Immature natural killer cell (primary cell): ENCODE measurements around the gene FAM98B. TPM values are rescaled to one million over a fixed set of nuclear protein-coding genes. Genes with fewer than 3 reads are reported as not detected.

Experiments
- DNase-seq, 3 donors: peaks; one replicate each; pipeline ENCODE4 v3.0.0; 2022; ENCODE audit warnings: mixed read lengths in 1 of 3
- H3K27ac Mint-ChIP-seq, 6 donors: one replicate each; pipeline ENCODE4 v1.8.0; 2020; ENCODE audit warnings: mixed read lengths in 6 of 6, mild to moderate bottlenecking in 5 of 6, inconsistent platforms in 4 of 6, moderate library complexity in 3 of 6
- H3K27me3 Mint-ChIP-seq, 3 donors: one replicate each; pipeline ENCODE4 v1.8.0; 2020 to 2021; ENCODE audit warnings: low read depth in 3 of 3, mild to moderate bottlenecking in 3 of 3, mixed read lengths in 3 of 3, moderate library complexity in 3 of 3, inconsistent platforms in 1 of 3
- H3K36me3 Mint-ChIP-seq, 3 donors: one replicate each; pipeline ENCODE4 v1.8.0; 2020; ENCODE audit warnings: mixed read lengths in 3 of 3, inconsistent platforms in 2 of 3, mild to moderate bottlenecking in 2 of 3
- H3K4me1 Mint-ChIP-seq, 2 donors: one replicate each; pipeline ENCODE4 v1.8.0; 2020; ENCODE audit warnings: inconsistent platforms in 2 of 2, mild to moderate bottlenecking in 2 of 2, mixed read lengths in 2 of 2, moderate library complexity in 1 of 2
- H3K4me3 Mint-ChIP-seq, 5 donors: one replicate each; pipeline ENCODE4 v1.8.0; 2020; ENCODE audit warnings: mild to moderate bottlenecking in 5 of 5, mixed read lengths in 5 of 5, inconsistent platforms in 3 of 5, moderate library complexity in 3 of 5
- H3K9me3 Mint-ChIP-seq, 6 donors: one replicate each; pipeline ENCODE4 v1.8.0; 2020; ENCODE audit warnings: mild to moderate bottlenecking in 6 of 6, mixed read lengths in 6 of 6, inconsistent platforms in 4 of 6, moderate library complexity in 3 of 6
- polyA plus RNA-seq, 3 donors: library from polyadenylated mRNA; unstranded; fragments of 300-500 nt; fragmentation: Illumina TruSeq; gene quantifications; one replicate each; pipeline ENCODE4 v1.2.3, GENCODE V29; 2021

Gene FAM98B
- polyA plus RNA-seq, 3 donors from 2014 or later = 1.6 to 7.0 (median 4.0) TPM

DNA sequence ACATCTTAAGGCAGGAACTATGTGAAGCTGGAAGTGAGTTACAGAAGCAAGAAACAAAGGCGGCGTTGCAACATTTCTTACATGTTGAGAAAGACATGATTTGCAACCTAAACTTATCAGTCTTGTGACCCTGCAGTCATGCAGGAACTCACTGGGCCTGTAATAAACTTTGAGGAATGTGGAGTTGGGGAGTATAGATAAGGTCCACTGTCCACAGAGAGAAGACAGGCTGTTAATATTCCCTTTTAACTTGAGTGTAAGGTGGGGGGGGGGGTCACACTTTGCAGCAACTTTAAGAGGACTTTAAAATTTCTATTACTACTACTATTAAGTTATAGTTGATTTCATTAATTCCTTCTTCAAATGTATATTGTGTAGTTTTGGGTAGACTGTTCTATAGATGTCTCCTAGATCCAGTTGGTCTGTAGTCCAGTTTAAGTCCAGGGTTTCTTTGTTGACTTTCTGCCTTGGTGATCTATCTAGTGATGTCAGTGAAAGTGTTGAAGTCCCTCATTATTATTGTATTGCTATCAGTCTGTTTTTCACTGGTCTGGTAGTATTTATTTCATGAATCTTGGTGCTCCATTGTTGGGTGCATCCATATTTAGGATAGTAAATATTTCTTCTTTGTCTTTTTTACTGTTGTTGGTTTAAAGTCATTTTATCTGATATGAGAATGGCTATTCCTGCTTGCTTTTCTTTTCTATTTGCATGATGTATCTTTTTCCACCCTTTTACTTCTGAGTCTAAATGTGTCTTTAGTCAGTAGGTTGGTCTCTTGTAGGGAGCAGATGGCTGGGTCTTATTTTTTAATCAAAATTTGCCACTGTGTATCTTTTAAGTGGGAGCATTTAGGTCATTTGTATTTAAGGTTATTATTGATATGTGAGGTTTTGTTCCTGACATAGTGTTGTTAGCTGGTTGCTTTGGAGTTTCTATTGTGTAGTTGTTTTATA, 15.6 kb upstream of the FAM98B start:
- no peak for DNase-seq
- Mint-ChIP-seq H3K36me3 (no peaks in the 10 kb centered on the region), H3K27ac (no peak overlapping the region), H3K4me1 (peaks cover 2 to 13% of the 10 kb centered on the region in 2 donors), H3K27me3 (peaks cover 9 to 28% (median 11%) of the 10 kb centered on the region in 3 donors), H3K9me3 (no peaks in the 10 kb centered on the region), H3K4me3 (no peak overlapping the region)

DNA sequence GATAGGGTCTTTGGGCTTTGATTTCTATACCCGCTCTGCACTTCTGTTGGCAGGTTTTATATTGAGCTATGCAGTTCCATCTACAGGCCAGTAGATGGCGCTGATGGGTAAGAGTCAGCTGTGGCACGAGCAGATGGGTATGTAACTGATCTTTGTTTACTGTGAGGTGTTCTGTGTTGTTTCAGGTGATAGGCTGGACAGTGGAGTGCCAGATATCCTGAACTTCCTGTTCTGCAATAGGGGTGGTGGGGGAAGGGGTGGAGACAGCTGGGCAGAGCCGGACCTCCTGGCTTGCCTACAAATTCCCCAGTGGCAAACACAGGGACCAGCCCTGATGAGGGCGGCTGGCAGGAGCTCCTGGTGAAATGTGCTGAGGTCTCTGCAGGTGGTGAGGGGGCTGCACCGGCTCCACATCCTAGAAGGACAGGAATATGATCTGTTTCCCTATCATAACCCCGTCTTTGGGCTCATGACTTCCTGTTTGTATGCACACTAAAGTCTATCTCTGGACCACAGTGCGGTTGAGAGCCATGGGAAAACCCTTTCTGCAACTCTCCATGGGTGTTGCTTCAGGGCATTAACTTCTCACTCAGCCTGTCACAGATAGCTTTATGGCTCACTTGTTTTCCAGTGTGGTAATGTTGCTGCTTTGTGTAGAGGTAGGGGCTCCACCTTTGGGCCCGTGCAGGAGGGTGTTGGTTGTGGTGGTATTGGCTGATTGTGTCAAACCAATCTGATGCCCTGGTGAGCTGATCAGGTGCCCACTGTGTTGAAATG, 13.4 kb upstream of the FAM98B start:
- Mint-ChIP-seq H3K4me3 (no peak overlapping the region), H3K9me3 (no peaks in the 10 kb centered on the region), H3K36me3 (no peaks in the 10 kb centered on the region), H3K27me3 (peaks cover 7 to 29% (median 7%) of the 10 kb centered on the region in 3 donors), H3K27ac (peak overlapping the region in 2 of 6 donors; percentile 2 to 3), H3K4me1 (peaks cover 2 to 13% of the 10 kb centered on the region in 2 donors)
- peak; percentile 47 to 63 (median 62) for DNase-seq

DNA sequence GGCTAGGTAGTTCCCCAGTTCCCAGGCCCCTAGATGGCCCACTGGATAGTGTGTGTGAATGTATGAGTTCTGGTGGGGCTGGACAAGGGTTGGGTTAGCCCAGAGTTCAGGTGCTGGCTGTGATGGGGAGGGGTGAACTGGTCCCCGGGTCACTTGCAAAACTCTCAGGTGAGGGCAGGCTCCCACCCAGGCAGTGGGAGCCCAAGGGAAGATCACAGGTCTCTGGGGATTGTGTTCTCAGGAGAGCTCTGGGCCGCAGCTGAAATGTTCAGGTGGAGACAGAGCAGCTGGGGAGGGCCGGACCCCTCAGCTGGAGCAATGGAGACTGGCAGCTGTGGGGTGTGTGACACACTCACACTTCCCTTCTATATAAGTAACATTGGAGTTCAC, 12.8 kb upstream of the FAM98B start:
- H3K36me3 Mint-ChIP-seq = no peaks in the 10 kb centered on the region
- no peak overlapping the region for H3K4me3 Mint-ChIP-seq
- peaks cover 2 to 13% of the 10 kb centered on the region in 2 donors for H3K4me1 Mint-ChIP-seq
- DNase-seq = no peak
- no peaks in the 10 kb centered on the region for H3K9me3 Mint-ChIP-seq
- peaks cover 5 to 23% (median 9%) of the 10 kb centered on the region in 3 donors for H3K27me3 Mint-ChIP-seq
- peak overlapping the region in 2 of 6 donors; percentile 18 to 28 for H3K27ac Mint-ChIP-seq

DNA sequence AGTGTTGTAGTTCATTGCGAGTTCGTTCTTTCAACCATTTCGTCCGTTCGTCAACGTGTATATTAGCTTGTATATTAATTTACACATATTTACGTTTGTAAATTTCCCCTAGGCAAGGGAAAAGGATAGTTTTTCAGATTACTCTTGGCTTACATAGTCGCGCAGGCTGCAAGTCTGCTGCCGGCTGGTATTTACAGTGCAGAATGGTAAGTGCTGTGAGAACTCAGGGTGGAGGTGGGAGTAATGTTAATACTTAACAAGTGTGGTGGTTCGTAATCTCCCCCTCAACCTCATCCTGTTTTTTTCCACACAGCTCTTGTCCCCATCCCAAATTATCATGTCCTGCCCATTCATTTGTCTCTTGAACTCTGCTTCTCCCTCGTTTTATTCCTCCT, 766 bp downstream of the FAM98B start:
- peaks cover 7 to 19% (median 10%) of the 10 kb centered on the region in 3 donors for H3K27me3 Mint-ChIP-seq
- peak overlapping the region; percentile 97 to 98 (median 97) for H3K4me3 Mint-ChIP-seq
- peak overlapping the region; percentile 86 to 98 (median 97) for H3K27ac Mint-ChIP-seq
- H3K36me3 Mint-ChIP-seq = no peaks in the 10 kb centered on the region
- peaks cover 28 to 50% of the 10 kb centered on the region in 2 donors for H3K4me1 Mint-ChIP-seq
- no peak for DNase-seq
- H3K9me3 Mint-ChIP-seq = no peaks in the 10 kb centered on the region

DNA sequence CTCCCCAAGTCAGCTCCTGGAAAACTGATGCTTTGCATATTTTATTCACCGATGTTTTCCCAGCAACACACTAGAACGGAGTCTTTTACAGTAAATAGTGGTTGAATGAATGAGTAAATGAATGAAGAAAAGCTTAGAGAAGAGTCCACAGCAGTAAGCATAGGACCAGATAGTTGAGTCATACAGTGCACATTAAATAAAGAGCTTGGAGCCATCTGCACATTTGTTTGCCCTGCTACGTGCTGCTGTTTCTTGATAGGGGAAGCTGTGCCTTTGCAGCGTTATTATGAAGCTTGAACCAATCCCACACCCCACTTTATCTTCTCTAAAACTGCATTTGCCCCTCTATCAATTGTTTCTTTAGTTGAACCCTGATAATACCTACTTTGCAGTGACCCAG, 1.2 kb downstream of the FAM98B start:
- Mint-ChIP-seq H3K4me1 (peaks cover 32 to 54% of the 10 kb centered on the region in 2 donors), H3K9me3 (no peaks in the 10 kb centered on the region), H3K36me3 (no peaks in the 10 kb centered on the region), H3K27me3 (peaks cover 7 to 16% (median 10%) of the 10 kb centered on the region in 3 donors), H3K27ac (peak overlapping the region; percentile 86 to 98 (median 97)), H3K4me3 (peak overlapping the region; percentile 97 to 98 (median 97))
- DNase-seq = no peak

DNA sequence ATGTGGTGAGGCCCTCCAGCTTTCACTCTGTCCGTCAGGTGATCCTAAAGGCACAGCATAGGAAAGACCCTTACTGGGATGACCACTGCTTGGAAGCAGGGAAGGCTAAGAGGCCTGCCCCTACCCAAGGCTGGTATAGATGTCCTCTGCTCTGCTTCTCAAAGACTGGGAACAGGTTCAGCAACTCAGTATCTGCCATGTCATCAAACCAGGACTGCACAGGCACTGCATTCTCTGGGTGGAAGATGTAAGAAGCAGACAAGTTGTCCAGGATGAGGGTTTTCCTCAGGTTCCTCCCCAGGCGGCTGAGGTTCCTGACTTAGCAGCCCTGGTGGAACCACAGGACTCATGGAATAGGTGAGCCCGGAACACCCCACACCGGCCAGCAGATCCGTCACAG, 4.7 kb downstream of the FAM98B start:
- Mint-ChIP-seq H3K4me1 (peaks cover 32 to 56% of the 10 kb centered on the region in 2 donors), H3K4me3 (no peak overlapping the region), H3K27ac (no peak overlapping the region), H3K27me3 (peaks cover 5 to 8% (median 7%) of the 10 kb centered on the region in 3 donors), H3K36me3 (no peaks in the 10 kb centered on the region), H3K9me3 (no peaks in the 10 kb centered on the region)
- DNase-seq = no peak

DNA sequence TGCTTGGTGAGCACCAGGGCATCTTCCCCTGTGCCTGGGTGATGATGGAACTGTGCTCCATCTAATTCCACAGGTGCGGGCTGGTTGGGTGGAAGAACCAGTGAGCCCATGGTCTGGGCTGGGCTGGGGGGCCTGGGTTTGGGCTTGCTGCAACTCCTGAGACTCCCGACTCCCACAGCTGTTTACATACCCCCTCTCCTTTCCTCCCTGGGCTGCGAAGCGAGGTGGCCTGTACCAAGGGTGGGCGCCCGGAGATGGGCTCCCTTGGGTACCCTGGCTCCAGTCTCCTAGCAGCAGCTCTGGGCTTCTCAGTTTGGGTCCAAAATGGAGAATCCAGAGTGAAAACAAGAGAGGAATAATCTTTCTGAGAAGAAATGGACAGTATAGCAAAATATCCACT, 5.6 kb downstream of the FAM98B start:
- peaks cover 26 to 48% of the 10 kb centered on the region in 2 donors for H3K4me1 Mint-ChIP-seq
- no peak overlapping the region for H3K4me3 Mint-ChIP-seq
- H3K27ac Mint-ChIP-seq = no peak overlapping the region
- H3K9me3 Mint-ChIP-seq = no peaks in the 10 kb centered on the region
- H3K36me3 Mint-ChIP-seq = no peaks in the 10 kb centered on the region
- no peak for DNase-seq
- peaks cover 0 to 1% (median under 1%) of the 10 kb centered on the region in 3 donors for H3K27me3 Mint-ChIP-seq

DNA sequence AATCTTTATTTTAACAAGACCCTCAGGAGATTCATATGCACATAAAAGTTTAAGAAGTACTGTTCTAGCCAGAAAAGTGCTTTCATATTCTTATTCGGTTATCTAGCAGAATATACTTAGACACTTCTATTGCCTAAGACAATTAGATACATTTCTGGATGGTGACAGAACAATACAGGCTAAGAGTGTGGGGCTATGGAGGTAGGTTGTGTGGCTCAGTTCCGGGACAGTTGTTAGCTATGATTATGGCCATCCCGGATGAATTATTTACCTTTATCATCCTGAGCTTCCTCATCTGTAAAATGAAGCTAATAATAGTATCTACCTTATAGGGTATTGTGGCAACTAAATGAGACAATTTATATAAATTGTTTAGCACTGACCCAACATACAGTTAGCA, 6.6 kb downstream of the FAM98B start:
- peaks cover 16 to 37% of the 10 kb centered on the region in 2 donors for H3K4me1 Mint-ChIP-seq
- no peak for DNase-seq
- no peaks in the 10 kb centered on the region for H3K27me3 Mint-ChIP-seq
- H3K36me3 Mint-ChIP-seq = no peaks in the 10 kb centered on the region
- H3K4me3 Mint-ChIP-seq = no peak overlapping the region
- H3K27ac Mint-ChIP-seq = no peak overlapping the region
- H3K9me3 Mint-ChIP-seq = no peaks in the 10 kb centered on the region

DNA sequence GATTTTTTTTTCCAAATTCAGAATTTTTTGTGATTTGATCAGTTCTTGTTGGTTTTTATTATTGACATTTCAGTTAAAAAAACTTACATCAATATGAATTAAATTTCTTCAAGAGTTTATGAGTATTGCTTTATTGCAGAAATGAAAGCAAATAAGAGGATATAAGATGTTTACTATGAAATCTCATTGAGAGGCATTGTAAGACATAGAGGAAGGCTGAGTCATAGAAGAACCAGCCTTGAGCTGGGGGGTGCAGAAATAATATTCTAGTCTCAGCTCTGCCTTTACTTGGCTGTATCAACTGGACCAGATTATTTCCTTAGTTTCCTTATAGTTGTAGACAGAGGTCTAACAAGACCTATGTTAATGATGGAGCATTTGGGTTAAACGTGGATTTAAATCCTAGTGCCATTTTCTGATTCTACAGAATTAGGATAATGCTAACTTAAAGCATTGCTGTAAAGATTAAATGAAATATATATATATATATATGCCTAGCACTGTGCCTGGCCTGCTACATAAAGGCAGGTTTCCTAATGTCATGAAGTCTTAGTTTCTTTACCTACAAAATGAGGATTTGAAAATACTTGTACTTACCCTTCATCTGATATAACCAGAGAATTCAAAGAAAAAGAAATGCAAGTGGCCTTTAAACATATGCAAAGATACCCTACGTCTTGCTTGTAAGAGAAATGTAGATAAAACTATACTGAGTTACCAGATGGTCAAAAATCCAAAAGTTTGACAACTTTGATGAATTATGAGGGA, 7.3 kb downstream of the FAM98B start:
- H3K4me3 Mint-ChIP-seq = no peak overlapping the region

DNA sequence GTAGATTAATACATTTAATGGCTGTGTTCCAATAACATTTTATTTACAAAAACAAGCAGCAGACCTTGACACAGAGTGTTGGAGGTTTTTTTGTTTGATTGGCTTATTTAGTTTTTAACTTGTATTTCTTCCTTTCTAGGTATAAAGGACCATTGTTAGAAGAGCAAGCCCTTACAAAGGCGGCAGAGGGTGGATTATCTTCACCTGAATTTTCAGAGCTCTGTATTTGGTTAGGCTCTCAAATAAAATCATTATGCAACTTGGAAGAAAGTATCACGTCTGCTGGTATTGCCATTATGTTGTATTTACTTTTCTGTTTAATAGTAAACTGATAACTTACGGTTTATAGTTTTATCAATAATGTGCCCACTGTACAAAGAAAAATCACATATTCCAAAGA, 10.0 kb downstream of the FAM98B start:
- no peak overlapping the region for H3K4me3 Mint-ChIP-seq
- peaks cover 5 to 15% of the 10 kb centered on the region in 2 donors for H3K4me1 Mint-ChIP-seq
- no peak for DNase-seq
- H3K27me3 Mint-ChIP-seq = peaks cover 0 to under 1% (median 0%) of the 10 kb centered on the region in 3 donors
- peaks cover 0 to 4% (median 0%) of the 10 kb centered on the region in 3 donors for H3K36me3 Mint-ChIP-seq
- no peak overlapping the region for H3K27ac Mint-ChIP-seq
- no peaks in the 10 kb centered on the region for H3K9me3 Mint-ChIP-seq

More for the DNA sequence above, 7.3 kb downstream of the FAM98B start:
- Mint-ChIP-seq H3K4me1 (peaks cover 12 to 30% of the 10 kb centered on the region in 2 donors), H3K27me3 (no peaks in the 10 kb centered on the region), H3K27ac (no peak overlapping the region), H3K9me3 (no peaks in the 10 kb centered on the region), H3K36me3 (peaks cover 0 to 4% (median 0%) of the 10 kb centered on the region in 3 donors)
- DNase-seq = no peak

DNA sequence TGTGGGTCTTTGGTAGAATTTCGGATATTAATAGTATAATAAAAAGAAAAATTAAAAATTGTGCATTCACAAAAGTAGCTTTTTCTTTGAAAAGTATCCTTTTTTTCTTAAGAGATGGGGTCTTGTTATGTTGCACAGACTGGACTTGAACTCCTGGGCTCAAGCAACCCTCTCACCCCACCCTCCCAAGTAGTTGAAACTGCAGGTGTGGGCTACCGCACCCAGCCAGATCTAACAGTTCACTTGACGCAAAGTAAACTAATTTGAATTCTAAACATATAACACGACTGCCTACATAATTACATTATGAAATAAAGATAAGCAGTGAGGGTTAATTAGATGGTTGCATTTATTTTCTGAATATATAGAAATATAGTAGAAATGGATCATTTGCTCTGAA, 10.7 kb downstream of the FAM98B start:
- H3K9me3 Mint-ChIP-seq = no peaks in the 10 kb centered on the region
- DNase-seq = no peak
- peaks cover 0 to 4% (median 0%) of the 10 kb centered on the region in 3 donors for H3K36me3 Mint-ChIP-seq
- H3K4me1 Mint-ChIP-seq = peaks cover 4 to 7% of the 10 kb centered on the region in 2 donors
- H3K4me3 Mint-ChIP-seq = no peak overlapping the region
- H3K27ac Mint-ChIP-seq = no peak overlapping the region
- peaks cover 0 to 3% (median 0%) of the 10 kb centered on the region in 3 donors for H3K27me3 Mint-ChIP-seq

DNA sequence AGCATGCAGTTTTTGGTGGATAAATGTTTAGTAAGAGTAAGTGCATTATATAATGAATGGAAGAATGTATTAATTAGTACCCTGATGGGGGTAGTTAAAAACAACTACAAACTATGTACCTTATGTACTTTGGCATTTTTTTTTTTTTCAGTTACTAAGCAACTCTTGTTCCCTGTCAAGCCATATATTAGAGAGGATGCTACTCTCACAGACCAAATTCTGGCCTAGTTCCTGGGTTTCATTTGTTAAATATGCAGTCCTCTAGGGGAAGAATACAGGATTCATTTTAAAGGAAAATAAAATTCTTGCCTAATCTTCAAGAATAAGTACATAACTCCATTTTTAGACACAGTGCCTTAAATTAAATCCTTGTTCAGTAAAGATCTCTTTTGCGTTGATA, 16.9 kb downstream of the FAM98B start:
- Mint-ChIP-seq H3K4me1 (peaks cover 0 to 2% of the 10 kb centered on the region in 2 donors), H3K36me3 (peaks cover 0 to 17% (median 10%) of the 10 kb centered on the region in 3 donors), H3K9me3 (no peaks in the 10 kb centered on the region), H3K4me3 (no peak overlapping the region), H3K27ac (no peak overlapping the region), H3K27me3 (peaks cover 0 to 3% (median 0%) of the 10 kb centered on the region in 3 donors)
- no peak for DNase-seq

DNA sequence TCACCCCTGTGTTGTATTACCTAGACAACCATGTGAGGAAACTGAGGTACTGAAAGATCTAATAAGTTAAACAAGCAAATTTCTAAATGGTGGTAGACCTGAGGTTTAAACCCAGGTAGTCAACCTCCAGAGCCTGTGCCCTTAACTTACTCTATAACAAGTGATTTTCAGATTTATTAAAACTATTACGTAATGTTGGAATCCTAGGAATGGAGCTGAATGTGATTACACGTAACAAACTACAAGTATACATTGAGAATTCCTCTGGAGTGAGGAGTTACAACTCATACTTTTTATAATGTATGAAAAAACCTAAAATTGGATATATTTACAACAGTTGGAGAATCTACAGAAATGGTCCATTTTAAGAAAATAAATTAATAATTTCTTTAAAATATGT, 18.0 kb downstream of the FAM98B start:
- peaks cover 0 to 3% (median 0%) of the 10 kb centered on the region in 3 donors for H3K27me3 Mint-ChIP-seq
- no peaks in the 10 kb centered on the region for H3K9me3 Mint-ChIP-seq
- peaks cover 0 to 19% (median 15%) of the 10 kb centered on the region in 3 donors for H3K36me3 Mint-ChIP-seq
- H3K27ac Mint-ChIP-seq = no peak overlapping the region
- DNase-seq = no peak
- peaks cover 0 to 2% of the 10 kb centered on the region in 2 donors for H3K4me1 Mint-ChIP-seq
- H3K4me3 Mint-ChIP-seq = no peak overlapping the region
